Activated CD4-positive, alpha-beta memory T cell treated with anti-CD3 and anti-CD28 coated beads for 36 hours (primary cell): Measurements from ENCODE around the gene PAF1. TPM values are rescaled to one million over a fixed set of nuclear protein-coding genes. Genes with fewer than 3 reads are reported as not detected.

ENCODE experiments used
- CTCF ChIA-PET: fragments of 350-600 bp; sonication (Branson Sonifier 250); formaldehyde crosslinking; loops from one replicate; lab custom pipeline; 2021; ENCODE audit warnings: antibody characterized with exemption, inconsistent platforms; lab: Charles Lee
- POLR2A ChIA-PET: fragments of 350-600 bp; sonication (Branson Sonifier 250); formaldehyde crosslinking; loops from one replicate; lab custom pipeline; 2021; ENCODE audit warnings: antibody characterized with exemption; lab: Charles Lee
- DNase-seq: peaks from one replicate; pipeline ENCODE4 v3.0.0-alpha.2; 2020
- H3K27ac Mint-ChIP-seq: one replicate; pipeline ENCODE4 v1.8.0; 2021; ENCODE audit warnings: mixed read lengths
- H3K27me3 Mint-ChIP-seq: one replicate; pipeline ENCODE4 v1.8.0; 2021; ENCODE audit warnings: mixed read lengths
- H3K36me3 Mint-ChIP-seq: one replicate; pipeline ENCODE4 v1.8.0; 2021; ENCODE audit warnings: mixed read lengths
- H3K4me1 Mint-ChIP-seq: one replicate; pipeline ENCODE4 v1.8.0; 2021; ENCODE audit warnings: low read depth, mixed read lengths
- H3K4me3 Mint-ChIP-seq: one replicate; pipeline ENCODE4 v1.8.0; 2021; ENCODE audit warnings: mild to moderate bottlenecking, mixed read lengths
- H3K9me3 Mint-ChIP-seq: one replicate; pipeline ENCODE4 v1.8.0; 2021; ENCODE audit warnings: mixed read lengths
- intact Hi-C: fragments of 100-400 bp; cut with micrococcal nuclease; formaldehyde crosslinking; loops from one replicate; pipeline ENCODE4 v1.15.1; 2023
- total RNA-seq, 2 experiments: library from RNA; stranded (reverse); gene quantifications; one replicate each; pipeline ENCODE4 v1.2.3, GENCODE V29; 2021

Gene PAF1
- total RNA-seq, 2 experiments from 2014 or later: 41.6 to 43.8 TPM

- ChIA-PET CTCF (interaction anchor here (2.1 to 4.5 kb wide), 3 partner anchors 12 to 63 kb away, joined by 18 to 54 read pairs (median 32); partner anchors contain the start of genes MED29 and PAF1), POLR2A (interaction anchor here (1.4 to 4.0 kb wide), 2 partner anchors 12 to 21 kb away, joined by 5 to 53 read pairs; no protein-coding TSS in a partner anchor)
- Mint-ChIP-seq H3K27ac (peak overlapping the region; percentile 88), H3K9me3 (no peaks in the 10 kb centered on the region), H3K4me1 (peaks cover 42% of the 10 kb centered on the region), H3K4me3 (peak overlapping the region; percentile 84), H3K27me3 (peaks cover 3% of the 10 kb centered on the region), H3K36me3 (peaks cover 43% of the 10 kb centered on the region)
- peak; percentile 79 for DNase-seq
- intact Hi-C loops: loop anchor here (5.0 kb wide), 1 partner anchor 198 kb away; no protein-coding TSS in a partner anchor
These were observed 19.3 kb upstream of the PAF1 start for GRCh38 chr19:39410017-39410830.

- Mint-ChIP-seq H3K36me3 (peaks cover 40% of the 10 kb centered on the region), H3K9me3 (no peaks in the 10 kb centered on the region), H3K27ac (peak overlapping the region; percentile 96), H3K27me3 (peaks cover 3% of the 10 kb centered on the region), H3K4me3 (peak overlapping the region; percentile 85), H3K4me1 (peaks cover 41% of the 10 kb centered on the region)
- intact Hi-C loops: loop anchor here (5.0 kb wide), 1 partner anchor 197 kb away; no protein-coding TSS in a partner anchor
- ChIA-PET CTCF (interaction anchor here (0.6 to 4.5 kb wide), 2 partner anchors 12 to 187 kb away, joined by 3 to 54 read pairs; no protein-coding TSS in a partner anchor), POLR2A (interaction anchor here (1.4 to 4.0 kb wide), 4 partner anchors 11 to 26 kb away, joined by 5 to 53 read pairs (median 22); partner anchors contain the start of genes MED29, PAF1 and RPS16)
- peak; percentile 91 for DNase-seq
These were observed 18.5 kb upstream of the PAF1 start for GRCh38 chr19:39409208-39410016.

GRCh38 chr19:39408392-39409207 lies 17.7 kb upstream of the PAF1 start:
- intact Hi-C loops: no loop called here
- Mint-ChIP-seq H3K36me3 (peaks cover 32% of the 10 kb centered on the region), H3K27me3 (peaks cover 3% of the 10 kb centered on the region), H3K9me3 (no peaks in the 10 kb centered on the region), H3K4me3 (peak overlapping the region; percentile 85), H3K4me1 (peaks cover 38% of the 10 kb centered on the region), H3K27ac (peak overlapping the region; percentile 96)
- ChIA-PET POLR2A (interaction anchor here (0.7 to 4.0 kb wide), 7 partner anchors 11 to 38 kb away, joined by 3 to 53 read pairs (median 9); partner anchors contain the start of genes MED29, PAF1 and RPS16), CTCF (interaction anchor here (0.6 to 4.5 kb wide), 3 partner anchors 11 to 186 kb away, joined by 3 to 54 read pairs (median 3); partner anchors contain the start of genes MED29 and PAF1)
- peak; percentile 46 for DNase-seq

- intact Hi-C loops: no loop called here
- peak overlapping the region; percentile 85 for H3K4me3 Mint-ChIP-seq
- H3K4me1 Mint-ChIP-seq: peaks cover 38% of the 10 kb centered on the region
- H3K9me3 Mint-ChIP-seq: no peaks in the 10 kb centered on the region
- peak overlapping the region; percentile 96 for H3K27ac Mint-ChIP-seq
- peak; percentile 79 for DNase-seq
- H3K36me3 Mint-ChIP-seq: peaks cover 32% of the 10 kb centered on the region
- peaks cover 3% of the 10 kb centered on the region for H3K27me3 Mint-ChIP-seq
- POLR2A ChIA-PET: interaction anchor here (0.9 to 4.0 kb wide), 6 partner anchors 10 to 123 kb away, joined by 3 to 53 read pairs (median 16); partner anchors contain the start of genes MED29, PAF1 and RPS16
- CTCF ChIA-PET: interaction anchor here (1.0 to 4.5 kb wide), 3 partner anchors 10 to 17 kb away, joined by 3 to 54 read pairs (median 3); partner anchors contain the start of genes MED29 and PAF1
These were observed 16.9 kb upstream of the PAF1 start for GRCh38 chr19:39407660-39408391.

GRCh38 chr19:39407410-39407659 lies 16.4 kb upstream of the PAF1 start:
- peaks cover 33% of the 10 kb centered on the region for H3K36me3 Mint-ChIP-seq
- H3K27me3 Mint-ChIP-seq: peaks cover 3% of the 10 kb centered on the region
- ChIA-PET CTCF (interaction anchor here (1.0 to 4.5 kb wide), 3 partner anchors 9 to 16 kb away, joined by 3 to 54 read pairs (median 5); partner anchors contain the start of genes MED29 and PAF1), POLR2A (interaction anchor here (0.9 to 4.0 kb wide), 6 partner anchors 9 to 124 kb away, joined by 3 to 53 read pairs (median 16); partner anchors contain the start of genes MED29, PAF1 and RPS16)
- H3K9me3 Mint-ChIP-seq: no peaks in the 10 kb centered on the region
- H3K27ac Mint-ChIP-seq: peak overlapping the region; percentile 96
- H3K4me1 Mint-ChIP-seq: peaks cover 39% of the 10 kb centered on the region
- no peak for DNase-seq
- H3K4me3 Mint-ChIP-seq: peak overlapping the region; percentile 85
- intact Hi-C loops: no loop called here

- POLR2A ChIA-PET: interaction anchor here (1.1 to 4.0 kb wide), 5 partner anchors 9 to 124 kb away, joined by 3 to 53 read pairs (median 22); partner anchors contain the start of genes MED29, PAF1 and RPS16
- peak; percentile 93 for DNase-seq
- no peaks in the 10 kb centered on the region for H3K27me3 Mint-ChIP-seq
- H3K9me3 Mint-ChIP-seq: no peaks in the 10 kb centered on the region
- peaks cover 30% of the 10 kb centered on the region for H3K36me3 Mint-ChIP-seq
- CTCF ChIA-PET: interaction anchor here (0.7 to 4.5 kb wide), 4 partner anchors 9 to 29 kb away, joined by 3 to 54 read pairs (median 4); partner anchors contain the start of genes MED29, PAF1 and RPS16
- peak within 1 kb of the TSS; percentile 85 for H3K4me3 Mint-ChIP-seq
- H3K4me1 Mint-ChIP-seq: peaks cover 44% of the 10 kb centered on the region
- intact Hi-C loops: no loop called here
- H3K27ac Mint-ChIP-seq: peak within 1 kb of the TSS; percentile 96
These were observed 15.9 kb upstream of the PAF1 start, which contains the start of gene ZFP36 for GRCh38 chr19:39406656-39407409. ZFP36 (plus strand) TSS chr19:39406847; CDS start chr19:39406905, 58 bp downstream.

- Mint-ChIP-seq H3K27ac (peak overlapping the region; percentile 94), H3K27me3 (no peaks in the 10 kb centered on the region), H3K4me1 (peaks cover 45% of the 10 kb centered on the region), H3K36me3 (peaks cover 30% of the 10 kb centered on the region), H3K9me3 (no peaks in the 10 kb centered on the region), H3K4me3 (peak overlapping the region; percentile 85)
- CTCF ChIA-PET: interaction anchor here (0.7 to 4.5 kb wide), 3 partner anchors 8 to 30 kb away, joined by 4 to 54 read pairs (median 5); partner anchors contain the start of genes MED29, PAF1 and RPS16
- intact Hi-C loops: no loop called here
- POLR2A ChIA-PET: interaction anchor here (1.1 to 4.0 kb wide), 5 partner anchors 8 to 125 kb away, joined by 3 to 53 read pairs (median 22); partner anchors contain the start of genes MED29, PAF1 and RPS16
- DNase-seq: peak; percentile 90
These were observed 15.2 kb upstream of the PAF1 start for GRCh38 chr19:39405958-39406655.

GRCh38 chr19:39405261-39405957 lies 14.5 kb upstream of the PAF1 start:
- no peaks in the 10 kb centered on the region for H3K9me3 Mint-ChIP-seq
- intact Hi-C loops: no loop called here
- POLR2A ChIA-PET: interaction anchor here (2.3 to 3.9 kb wide), 2 partner anchors 30 kb away, joined by 22 read pairs; partner anchors contain the start of gene RPS16
- no peak for DNase-seq
- H3K4me1 Mint-ChIP-seq: peaks cover 44% of the 10 kb centered on the region
- peaks cover 30% of the 10 kb centered on the region for H3K36me3 Mint-ChIP-seq
- H3K27me3 Mint-ChIP-seq: no peaks in the 10 kb centered on the region
- CTCF ChIA-PET: interaction anchor here (4.5 kb wide), 1 partner anchor 8 kb away, joined by 54 read pairs; no protein-coding TSS in a partner anchor
- H3K27ac Mint-ChIP-seq: peak overlapping the region; percentile 94
- H3K4me3 Mint-ChIP-seq: peak overlapping the region; percentile 85
